GM18861 (cell line): ENCODE results near the gene XCL1.

Experiments
- ATAC-seq: cut with Tn5 transposase; IDR thresholded peaks from one replicate; pipeline ENCODE4 v1.9.1; 2021; ENCODE audit not compliant: unreplicated experiment

XCL1 gene

DNA sequence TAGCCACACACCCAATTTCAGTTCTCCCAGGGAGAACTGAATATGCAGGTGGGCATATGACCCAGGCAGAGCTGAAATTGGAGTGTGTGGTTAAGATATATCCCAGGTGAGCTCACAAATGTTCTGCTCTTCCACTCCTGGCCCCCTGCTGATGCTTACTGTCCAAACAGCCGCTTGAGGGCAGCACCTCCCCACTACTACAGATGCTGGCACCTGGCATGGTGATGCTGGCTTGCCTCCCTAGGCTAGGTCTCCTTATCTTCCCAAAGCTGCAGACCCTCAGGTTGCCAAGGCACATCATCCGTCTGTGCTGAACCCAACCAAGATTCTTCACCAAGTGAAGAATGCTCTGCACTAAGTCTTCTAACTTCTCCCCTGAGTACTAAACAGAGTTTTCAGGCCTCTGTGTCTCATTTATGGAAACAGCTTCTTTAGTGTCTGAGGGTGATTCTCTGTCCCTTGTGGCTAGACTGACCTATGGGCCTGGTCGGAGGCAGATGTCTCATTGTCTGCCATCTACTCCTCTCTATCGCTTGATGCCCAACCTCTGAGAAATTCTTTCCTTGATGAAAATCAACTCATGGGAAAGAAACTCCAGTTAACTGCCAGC is 27.2 kb downstream of the XCL1 start:
- no peak for ATAC-seq

DNA sequence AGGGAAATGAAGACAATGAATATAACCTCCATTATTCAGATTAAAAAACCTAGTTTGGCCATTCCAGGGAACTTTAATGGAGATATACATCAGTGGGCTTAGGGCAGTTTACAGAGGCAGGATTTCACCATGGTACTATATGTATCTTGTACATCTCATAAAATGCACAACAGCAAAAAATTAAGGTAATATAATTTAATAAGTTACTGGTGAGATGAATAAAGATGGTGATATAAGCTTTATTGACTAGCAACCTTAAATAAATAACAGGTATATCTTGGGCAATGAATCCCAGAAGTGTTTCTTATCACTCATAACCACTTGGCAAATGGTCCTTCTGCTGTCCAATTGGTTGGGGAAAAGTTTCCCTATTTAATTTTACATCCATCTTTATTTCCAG is 29.0 kb downstream of the XCL1 start:
- ATAC-seq: no peak

DNA sequence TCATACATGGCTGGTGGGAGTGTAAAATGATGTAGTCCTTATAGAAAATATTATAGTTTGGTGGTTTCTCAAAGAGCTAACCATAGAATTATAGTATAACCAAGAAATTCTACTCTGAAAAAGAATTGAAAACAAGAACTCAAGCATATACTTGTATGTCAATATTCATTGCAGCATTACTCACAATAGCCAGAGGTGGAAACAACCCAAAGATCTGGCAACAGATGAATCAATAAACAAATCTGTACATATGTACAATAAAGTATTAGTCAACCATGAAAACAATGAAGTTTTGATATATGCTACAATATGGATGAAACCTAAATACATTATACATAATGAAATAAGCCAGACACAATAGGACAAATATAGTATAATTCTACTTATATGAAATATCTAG is 29.7 kb downstream of the XCL1 start:
- ATAC-seq: no peak

DNA sequence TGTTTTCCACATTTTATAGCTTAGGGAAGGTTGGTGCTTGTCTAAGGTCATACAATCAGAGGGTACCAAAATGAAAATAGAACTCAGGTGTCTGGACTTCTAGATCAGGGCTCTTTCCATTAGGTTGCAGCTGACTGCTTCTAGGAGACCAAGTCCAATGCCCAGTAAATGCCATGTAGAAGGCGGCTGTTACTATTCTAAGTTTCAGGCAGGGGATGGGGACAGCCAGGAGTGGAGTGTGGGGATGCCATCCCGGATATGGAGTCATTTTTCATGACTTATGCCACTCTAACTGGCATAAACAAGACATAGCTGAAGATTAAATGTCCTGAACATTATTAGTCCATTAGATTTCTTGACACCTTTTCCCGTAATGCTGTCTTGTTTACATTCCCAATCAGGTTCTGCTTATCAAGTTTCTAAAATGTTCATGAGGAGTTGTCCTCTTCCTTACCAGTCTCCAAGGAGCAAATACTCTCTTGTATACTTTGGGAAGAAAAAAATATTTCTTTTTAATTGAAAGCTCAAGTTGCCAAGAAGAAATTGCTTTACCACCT is 31.5 kb downstream of the XCL1 start:
- no peak for ATAC-seq

DNA sequence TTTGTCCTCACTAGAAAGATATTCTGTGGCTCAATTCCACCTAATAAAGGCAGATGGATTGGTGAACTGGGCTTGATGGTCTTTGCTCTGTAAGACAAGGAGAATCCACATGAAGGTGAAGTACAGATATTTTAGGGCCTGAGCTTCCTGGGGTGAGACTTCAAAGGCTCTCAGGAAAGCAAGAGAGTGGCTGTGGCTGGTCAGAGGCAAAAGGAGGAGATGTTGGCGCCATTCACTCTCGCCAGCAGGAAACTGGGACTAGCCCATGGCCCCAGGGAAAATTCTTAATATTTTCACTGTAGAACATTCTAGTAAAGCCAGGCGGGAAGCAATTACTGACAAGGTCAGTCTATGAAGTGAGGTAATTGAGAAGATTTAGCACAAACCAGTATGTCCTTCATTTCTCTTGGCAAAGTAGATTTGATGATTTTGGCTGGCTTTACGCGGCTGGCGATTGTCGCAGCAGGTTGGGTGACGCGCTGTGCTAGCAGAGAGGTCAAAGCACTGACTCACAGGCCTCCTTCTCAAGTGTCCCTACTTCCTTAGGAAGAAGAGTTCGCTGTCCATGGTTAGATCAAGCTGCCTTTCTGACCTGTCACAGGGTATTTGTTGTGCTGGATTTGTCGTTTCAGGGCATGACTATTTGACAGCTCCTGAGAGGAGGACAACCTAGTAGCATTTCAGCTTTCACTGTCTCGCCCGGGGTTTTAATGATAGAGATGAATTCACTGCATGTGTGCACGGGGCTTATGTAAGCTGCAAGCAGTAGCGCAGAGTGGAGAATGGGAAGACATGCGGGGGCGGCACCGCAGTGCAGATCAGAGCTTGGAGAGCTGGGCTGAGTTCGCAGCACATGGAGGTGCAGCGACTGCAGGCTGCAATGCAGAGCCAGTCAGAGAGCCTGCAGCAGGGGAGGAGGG is 32.7 kb downstream of the XCL1 start:
- no peak for ATAC-seq

DNA sequence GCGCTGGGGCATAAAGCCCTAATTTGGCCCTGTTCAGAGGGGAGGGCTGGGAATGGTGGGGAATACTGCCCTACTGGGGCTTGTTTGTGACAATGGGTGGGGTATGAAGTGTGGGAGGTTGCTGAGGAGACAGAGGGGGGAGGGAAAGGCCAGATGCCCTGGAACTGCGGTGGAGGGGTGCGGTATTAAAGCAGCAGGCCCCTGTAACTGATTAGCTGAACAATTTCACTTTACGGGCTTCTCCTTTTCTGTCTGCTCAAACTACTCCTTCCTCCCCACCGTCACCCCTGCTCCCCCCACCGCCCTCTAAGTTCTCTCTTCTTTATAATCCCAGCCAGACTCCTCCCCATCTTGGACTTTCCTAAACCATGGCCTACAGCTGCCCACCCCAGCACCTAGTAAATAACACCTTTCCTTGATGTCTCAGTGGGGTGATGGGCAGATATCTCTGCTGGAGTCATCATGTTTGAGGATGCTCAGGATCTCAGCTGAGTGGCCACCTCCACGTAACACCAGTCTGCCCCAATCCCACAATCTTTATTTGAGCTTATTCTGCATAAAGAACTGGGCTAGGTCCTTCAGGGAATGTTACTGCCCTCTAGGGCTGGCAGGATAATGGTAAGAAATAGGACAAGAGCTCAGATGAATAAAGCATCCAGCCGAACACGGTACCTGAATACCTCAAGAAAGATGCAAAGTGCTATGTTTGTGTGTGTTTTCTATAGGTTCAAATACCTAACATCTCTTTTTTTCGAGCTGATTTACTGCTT is 33.5 kb downstream of the XCL1 start:
- no peak for ATAC-seq

DNA sequence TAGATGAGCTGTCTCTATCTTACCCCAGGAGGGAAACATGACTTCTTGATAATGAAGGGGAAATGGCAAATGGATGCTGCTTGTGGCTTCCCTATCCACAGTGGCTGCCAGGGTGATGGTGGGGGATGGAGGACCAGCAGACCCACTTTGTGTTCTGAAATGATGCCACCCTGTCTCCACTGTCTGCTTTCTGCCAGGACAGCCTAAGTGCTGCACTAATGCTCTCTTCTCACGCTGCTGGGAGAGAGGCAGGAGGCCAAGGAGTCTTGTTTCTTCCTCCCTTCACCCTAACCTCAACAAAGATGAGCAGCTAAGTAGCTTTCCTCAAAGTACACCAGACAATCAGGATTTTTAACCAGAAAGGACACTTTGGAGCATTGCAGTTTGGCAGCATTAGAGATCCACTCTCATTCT is 36.6 kb downstream of the XCL1 start:
- ATAC-seq: no peak

DNA sequence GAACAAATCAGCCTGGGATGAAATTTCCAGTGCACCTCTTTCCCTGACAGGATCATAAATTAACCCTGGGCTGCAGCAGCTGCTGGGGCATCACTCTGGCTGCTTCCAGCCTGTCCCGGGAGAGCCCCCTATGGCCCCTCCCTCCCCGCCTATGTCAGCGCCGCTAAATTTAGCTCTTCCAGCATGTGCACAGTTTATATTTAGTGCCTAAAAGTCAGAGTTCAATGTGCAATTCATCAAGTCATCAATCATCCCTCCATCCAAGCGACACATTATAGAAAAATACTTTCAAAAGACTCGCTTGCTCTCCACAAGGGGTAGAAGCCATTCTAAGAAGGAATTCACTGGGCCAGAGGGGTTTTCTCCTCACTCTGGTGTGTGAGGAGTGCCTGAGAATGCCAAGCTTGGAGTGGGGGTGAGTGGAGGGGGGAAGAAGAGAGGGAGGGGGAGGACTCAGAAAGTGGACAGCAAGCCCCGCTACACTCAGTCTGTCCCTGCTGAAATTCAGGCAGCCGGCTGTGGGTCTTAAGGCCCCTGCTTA is 37.4 kb downstream of the XCL1 start:
- ATAC-seq: no peak

DNA sequence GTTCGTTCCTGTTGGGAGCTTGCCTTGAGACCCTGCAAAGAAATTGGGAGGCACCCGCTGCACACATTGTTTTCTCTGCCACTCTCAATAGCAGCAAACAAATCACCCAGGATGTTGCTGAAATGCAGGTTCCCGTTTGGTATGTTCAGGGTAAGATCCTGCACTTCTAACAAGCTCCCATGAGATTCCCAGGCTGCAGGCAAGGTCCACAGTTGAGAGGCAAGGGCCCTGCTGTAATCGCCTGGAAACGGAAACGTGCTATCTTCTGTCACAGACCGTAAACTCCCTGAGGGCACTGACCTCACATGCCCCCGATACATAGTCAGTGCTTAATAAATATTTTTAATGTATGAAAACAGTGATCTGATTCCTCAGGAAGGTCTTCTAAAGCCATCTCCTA is 37.8 kb downstream of the XCL1 start:
- no peak for ATAC-seq

DNA sequence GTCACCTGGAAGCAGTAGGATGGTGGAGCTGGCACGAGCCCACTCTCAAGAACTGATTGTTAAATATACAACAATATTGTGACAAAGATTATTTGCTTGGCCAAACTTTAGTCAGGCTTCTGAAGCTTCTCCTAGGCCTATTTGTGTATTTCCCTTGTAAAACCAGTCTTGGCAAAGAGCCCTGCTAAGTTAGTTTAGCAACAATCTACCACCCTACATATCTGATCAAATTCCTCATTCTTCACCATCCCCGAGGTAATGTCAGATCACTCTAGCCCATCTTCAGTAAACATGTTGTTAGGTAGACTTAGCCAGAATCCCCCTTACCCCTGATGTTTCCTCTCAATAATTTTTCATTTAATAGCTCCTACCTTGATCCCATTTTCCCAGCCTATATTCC is 39.6 kb downstream of the XCL1 start:
- ATAC-seq: no peak

DNA sequence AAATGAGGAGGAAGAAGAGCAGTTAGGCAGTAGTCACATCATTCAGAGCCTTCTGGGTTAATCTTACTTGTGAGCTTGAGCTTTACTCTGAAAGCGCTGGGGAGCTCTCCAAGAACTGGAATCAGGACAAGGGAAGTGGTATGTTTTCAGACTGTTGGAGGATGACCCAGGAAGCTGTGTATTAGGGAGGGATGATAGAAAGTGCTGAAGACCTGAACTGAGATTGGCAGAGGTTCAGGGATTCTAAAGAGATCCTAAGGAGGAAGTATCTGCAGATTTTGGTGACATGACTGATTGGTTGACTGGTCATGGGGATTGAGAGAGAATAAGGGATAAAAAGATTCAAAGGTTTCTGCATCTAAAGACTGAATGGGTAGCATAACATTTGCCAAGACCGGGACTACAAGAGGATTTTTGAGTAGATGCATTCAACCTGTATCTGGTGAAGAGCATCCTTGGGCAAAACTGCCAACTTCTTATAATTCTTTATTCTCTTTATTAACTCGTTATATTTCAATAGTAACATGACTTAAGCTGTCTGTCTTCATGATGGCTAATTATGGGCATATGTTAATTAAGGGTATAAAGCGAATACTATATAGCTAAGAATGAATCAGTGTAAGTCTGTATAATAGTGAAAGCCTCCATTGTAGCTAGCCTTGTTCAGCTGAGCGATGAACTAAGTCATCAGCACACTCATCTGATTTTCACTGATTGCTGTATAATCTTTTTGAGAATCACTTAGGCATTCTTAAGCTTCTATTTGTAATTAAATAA is 41.8 kb downstream of the XCL1 start:
- ATAC-seq: no peak

DNA sequence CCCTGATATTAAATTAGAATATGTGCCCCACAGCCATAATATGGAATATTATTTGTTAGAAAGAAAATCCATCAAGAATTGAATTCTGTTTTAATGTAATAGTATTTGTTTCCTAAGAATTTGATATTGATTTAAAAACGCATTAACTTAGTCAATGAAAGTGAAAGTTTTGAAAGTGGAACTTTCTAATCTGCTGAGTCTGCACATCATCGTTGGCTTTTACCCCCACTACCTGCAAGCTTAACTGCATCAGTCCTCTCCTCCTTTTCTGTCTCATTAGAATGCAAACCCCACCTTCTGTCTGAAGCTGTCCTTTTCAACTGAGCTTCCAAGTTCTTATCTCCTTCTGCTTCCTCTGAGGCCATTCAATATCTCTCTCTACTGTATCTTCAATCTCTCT is 42.5 kb downstream of the XCL1 start:
- no peak for ATAC-seq

DNA sequence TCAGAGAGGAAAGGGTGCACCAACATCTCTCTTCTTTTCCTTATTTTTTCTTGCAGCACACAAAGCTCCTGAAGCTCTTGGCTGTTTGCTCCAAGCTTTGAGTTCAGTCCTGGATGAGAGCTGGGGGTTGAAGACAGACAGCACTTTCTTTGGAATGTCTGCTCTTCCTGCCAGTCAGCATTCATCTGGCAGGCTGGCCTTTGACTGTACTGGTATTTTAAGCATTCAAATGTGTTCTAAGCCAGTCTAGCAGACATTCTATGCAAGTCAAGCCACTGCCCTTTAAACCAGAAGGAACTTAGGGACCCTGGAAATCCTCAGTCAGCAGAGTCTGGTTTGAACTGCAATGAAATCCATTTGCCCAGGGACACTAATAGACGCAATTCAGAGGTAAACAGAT is 45.0 kb downstream of the XCL1 start:
- ATAC-seq: no peak

DNA sequence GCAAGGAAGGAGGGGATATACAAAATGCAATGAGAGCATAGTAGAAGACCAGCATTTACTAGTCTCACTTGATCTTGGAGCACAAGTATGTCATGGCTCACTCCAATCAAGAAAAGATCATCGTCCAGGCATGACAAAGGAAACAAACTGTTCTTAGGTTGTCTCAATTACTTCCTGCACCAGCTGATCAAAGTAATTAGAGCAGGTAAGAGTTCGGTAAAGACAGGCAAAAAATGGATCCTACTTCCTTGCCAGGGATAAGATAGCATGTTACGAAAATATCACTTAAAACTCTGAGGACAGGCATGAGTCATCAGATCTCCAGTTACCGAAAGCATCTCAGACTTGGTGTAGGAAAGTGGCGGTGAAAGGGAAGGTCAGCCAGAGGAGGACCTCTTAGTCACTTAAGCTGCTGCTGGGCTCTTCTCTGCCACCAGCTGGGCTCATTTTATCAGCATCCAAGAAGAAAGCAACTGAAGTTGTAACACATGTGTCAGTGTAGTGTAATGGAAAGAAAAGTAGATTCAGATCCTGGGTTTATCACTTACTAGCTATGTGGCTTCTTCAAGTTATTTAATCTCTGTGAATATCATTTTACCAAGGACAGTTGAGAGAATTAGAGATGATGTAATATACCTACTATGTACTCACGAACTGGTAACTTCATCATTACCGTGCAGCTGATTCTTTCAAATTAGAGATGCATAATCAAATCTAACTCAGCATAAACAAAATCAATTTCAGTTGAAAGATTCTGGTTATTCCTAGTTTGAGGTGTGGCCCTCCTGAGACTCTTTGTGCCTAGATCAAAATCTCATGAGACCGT is 46.8 kb downstream of the XCL1 start:
- no peak for ATAC-seq

DNA sequence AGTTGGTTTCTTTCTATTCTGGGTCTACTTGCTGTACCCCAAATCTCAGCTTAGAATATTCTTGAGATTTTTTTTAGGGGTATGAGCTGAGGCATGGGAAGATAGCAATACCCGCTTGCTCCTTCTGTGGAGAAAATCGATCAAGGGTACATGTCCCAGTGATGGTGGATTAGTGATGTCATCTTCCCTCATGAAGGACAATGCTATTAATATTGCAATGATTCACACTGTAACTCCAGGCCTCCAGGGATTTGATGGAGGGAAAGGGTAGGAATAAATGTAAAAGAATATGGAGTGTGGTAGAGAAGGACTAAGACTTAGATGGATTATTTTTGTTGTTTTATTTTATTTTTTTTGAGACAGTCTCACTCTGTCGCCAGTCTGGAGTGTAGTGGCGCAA is 47.4 kb downstream of the XCL1 start:
- no peak for ATAC-seq

DNA sequence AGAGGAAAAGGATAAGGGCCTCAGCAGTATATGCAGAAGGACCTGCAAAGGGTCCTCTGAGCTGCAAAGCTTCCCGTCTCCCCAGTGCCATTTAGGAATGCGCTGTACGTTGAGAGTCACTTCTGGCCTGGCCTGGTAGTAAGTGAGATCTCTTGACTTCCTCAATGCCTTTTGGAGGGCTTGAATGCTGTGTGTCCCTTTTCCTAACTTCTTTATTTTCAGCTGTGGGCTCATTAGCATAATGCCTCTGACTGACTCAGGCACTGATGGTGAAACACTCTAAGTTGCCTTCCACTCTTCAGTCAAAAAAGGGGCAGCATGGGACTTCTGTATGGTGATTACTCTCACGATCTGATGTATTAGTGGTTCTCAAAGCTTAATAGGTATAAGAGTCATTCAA is 49.9 kb downstream of the XCL1 start:
- no peak for ATAC-seq

DNA sequence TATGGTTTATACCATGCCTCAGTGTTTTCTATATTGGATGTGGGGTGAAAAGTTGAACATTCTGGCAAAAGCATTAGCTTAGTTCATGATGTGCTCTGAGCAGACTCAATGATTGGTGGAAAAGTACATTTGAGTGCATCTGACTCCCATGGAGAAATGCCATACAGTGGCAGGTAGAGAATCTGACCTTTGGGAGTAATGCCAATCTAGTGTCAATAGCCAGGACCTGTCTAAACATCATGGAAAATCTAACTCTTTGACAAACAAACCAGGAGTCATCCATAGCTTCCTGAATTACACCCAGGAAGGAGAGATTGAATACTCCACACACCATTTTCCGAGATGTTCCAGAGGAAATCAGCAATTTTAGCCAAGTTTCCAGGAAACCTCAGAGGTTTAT is 51.0 kb downstream of the XCL1 start:
- no peak for ATAC-seq

DNA sequence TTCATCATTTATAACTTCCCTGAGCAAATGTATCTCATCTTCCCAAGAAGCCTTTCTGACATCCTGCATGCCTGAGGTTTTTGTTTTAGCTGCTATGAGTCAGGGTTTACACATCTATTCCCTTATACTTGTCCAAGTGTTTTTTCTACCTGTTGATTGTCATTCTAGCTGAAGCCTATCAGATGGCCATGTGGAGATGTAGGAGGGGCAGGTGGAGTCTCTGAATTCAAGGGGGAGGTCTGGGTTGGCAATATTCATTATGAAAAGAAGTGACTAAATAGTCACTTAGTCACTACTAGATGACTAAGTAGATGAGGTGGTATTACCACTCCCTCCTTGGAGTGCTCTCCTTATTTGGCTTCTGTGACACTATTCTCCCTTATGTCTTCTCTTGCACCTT is 52.4 kb downstream of the XCL1 start:
- ATAC-seq: no peak

DNA sequence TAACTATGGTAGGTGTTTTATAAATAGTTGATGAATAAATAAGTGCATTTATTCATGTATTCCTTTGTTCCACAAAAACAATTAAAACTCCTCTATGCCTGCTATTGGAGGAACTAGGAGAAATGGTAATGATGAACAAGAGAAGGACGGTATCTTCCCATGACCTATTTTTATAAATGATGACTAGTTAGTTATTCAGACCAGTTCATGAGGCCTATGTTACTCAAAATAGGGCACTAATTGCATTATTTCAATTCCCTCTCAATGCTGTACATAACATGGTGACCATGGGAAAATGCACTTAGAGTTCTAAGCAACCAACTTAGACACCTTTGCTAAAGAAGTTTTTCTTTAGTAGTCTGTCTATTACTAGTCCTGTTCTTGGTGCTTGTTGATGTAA is 53.1 kb downstream of the XCL1 start:
- ATAC-seq: no peak
